Heart left ventricle (tissue), 13 donors: Measurements from ENCODE around the gene SH3BP1.

ENCODE experiments used
- CTCF ChIP-seq, 12 donors: fragments of 200-600 bp; sonication (generic) in 4 of 12; IDR thresholded peaks; one replicate each; pipeline versions ENCODE4 v1.5.0 to v1.8.0; 2018 to 2022; ENCODE audit warnings: antibody characterized with exemption in 12 of 12, mild to moderate bottlenecking in 5 of 12
- POLR2A ChIP-seq, 2 donors: fragments of 450-650 bp; IDR thresholded peaks; one replicate each; pipeline ENCODE4 v1.6.1; 2017; ENCODE audit warnings: antibody characterized with exemption in 2 of 2, mild to moderate bottlenecking in 2 of 2, moderate library complexity in 2 of 2
- donor health status: ischemic (EF 13 %, LVEDD 7.1; RV severe dilation, severe dysfunction).
- donor health status: DM: no; HTN: yes; CAD: no.
- donor health status: DM: no; HTN: no; CAD: no.
- donor health status: ischemic (EF 25% LVEDD 6.9; RV normal size, moderate dysfunction).
- donor health status: ischemic (EF 25% LVEDD 5.7; RV mildly dilated, moderate dysfunction).
- donor health status: ischemic (EF 35%, LVEDD 5.7; RV mildly dilated, moderate dysfunction).
- donor health status: nonischemic (EF 11% LVEDD 7.7; RV severe dilation, severe dysfunction).
- donor health status: DM: yes; HTN: yes; CAD: no.
- donor health status: PGD.
- donor health status: ischemic (EF 29% LVEDD 5.4; RV normal size, mild dysfunction).
- donor health status: nonischemic (EF 23%, LVEDD 6.1; RV moderate dilation, normal function).

GRCh38 chr22:37591823-37592404 lies 47.6 kb upstream of the SH3BP1 start:
- TF ChIP-seq POLR2A (IDR thresholded peaks at IDR 0.05) (no peak), CTCF (IDR thresholded peaks at IDR 0.05) (no peak)
